GM10248 (cell line): Measurements from ENCODE around the gene C16orf92.

ENCODE experiments used
- CTCF ChIA-PET: fragments of 300-600 bp; sonication (Branson Sonifier 250); formaldehyde crosslinking; extraction: SDS; loops from one replicate; lab custom pipeline; 2021; ENCODE audit warnings: antibody characterized with exemption; lab: Yijun Ruan, JAX
- POLR2A ChIA-PET: fragments of 350-650 bp; sonication (Branson Sonifier 250); formaldehyde crosslinking; extraction: SDS; loops from one replicate; lab custom pipeline; 2020; ENCODE audit warnings: antibody characterized with exemption; lab: Yijun Ruan, JAX
- DNase-seq: peaks from one replicate; pipeline ENCODE4 v3.0.0; 2012; ENCODE audit errors: extremely low spot score
- CTCF ChIP-seq: IDR thresholded peaks from 2 replicates; pipeline ENCODE4 v1.5.1; 2012; ENCODE audit warnings: mild to moderate bottlenecking, low read depth; ENCODE audit errors: extremely low read depth, missing control alignments, control extremely low read depth

C16orf92 gene

DNA sequence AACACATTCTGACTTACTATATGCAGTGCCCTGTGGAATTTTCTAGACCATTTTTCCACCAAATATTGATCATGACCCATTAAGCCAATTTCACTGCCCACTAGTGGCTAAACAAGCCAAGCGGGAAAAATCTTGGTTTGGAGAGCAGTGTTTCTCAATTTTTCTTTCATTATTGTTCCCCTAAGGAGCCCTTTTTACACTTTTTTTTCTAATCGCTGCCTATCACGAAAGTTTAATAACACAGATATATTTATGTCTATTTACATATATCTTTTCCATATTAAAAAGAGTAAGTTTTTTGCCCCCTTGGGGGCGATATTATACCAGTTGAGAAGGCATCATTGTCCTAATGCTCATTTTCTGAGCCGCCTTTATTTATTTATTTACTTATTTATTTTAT lies 18.8 kb downstream of the C16orf92 start:
- no peak for TF ChIP-seq CTCF
- CTCF ChIA-PET = interaction anchor here (1.2 to 6.1 kb wide), 2 partner anchors 9 to 350 kb away, joined by 3 to 47 read pairs; partner anchors contain the start of gene TLCD3B
- no peak for DNase-seq
- POLR2A ChIA-PET = no interaction called here

- ChIA-PET CTCF (interaction anchor here (1.4 kb wide), 1 partner anchor 10 kb away, joined by 5 read pairs; no protein-coding TSS in a partner anchor), POLR2A (no interaction called here)
- DNase-seq = no peak
- TF ChIP-seq CTCF = no peak
These were observed 23.2 kb downstream of the C16orf92 start for GRCh38 chr16:30046178-30046577.

- ChIA-PET POLR2A (no interaction called here), CTCF (interaction anchor here (1.4 to 1.7 kb wide), 2 partner anchors 9 to 15 kb away, joined by 5 to 6 read pairs; no protein-coding TSS in a partner anchor)
- DNase-seq = no peak
- TF ChIP-seq CTCF = no peak
These were observed 23.6 kb downstream of the C16orf92 start for GRCh38 chr16:30046588-30046987.

- no peak for DNase-seq
- ChIA-PET POLR2A (interaction anchor here (0.6 to 2.3 kb wide), 2 partner anchors 16 to 407 kb away, joined by 5 to 7 read pairs; partner anchors contain the start of gene ALDOA), CTCF (interaction anchor here (1.0 kb wide), 1 partner anchor 18 kb away, joined by 3 read pairs; no protein-coding TSS in a partner anchor)
- no peak for TF ChIP-seq CTCF
These were observed 26.9 kb downstream of the C16orf92 start for GRCh38 chr16:30049871-30050270.

GRCh38 chr16:30051518-30051917 lies 28.5 kb downstream of the C16orf92 start:
- CTCF ChIA-PET = interaction anchor here (0.9 to 2.2 kb wide), 4 partner anchors 12 to 85 kb away, joined by 3 to 20 read pairs (median 6); partner anchors contain the start of genes ALDOA and TLCD3B
- DNase-seq = no peak
- no peak for TF ChIP-seq CTCF
- POLR2A ChIA-PET = interaction anchor here (2.3 kb wide), 1 partner anchor 14 kb away, joined by 5 read pairs; the partner anchor contains the start of gene ALDOA

DNA sequence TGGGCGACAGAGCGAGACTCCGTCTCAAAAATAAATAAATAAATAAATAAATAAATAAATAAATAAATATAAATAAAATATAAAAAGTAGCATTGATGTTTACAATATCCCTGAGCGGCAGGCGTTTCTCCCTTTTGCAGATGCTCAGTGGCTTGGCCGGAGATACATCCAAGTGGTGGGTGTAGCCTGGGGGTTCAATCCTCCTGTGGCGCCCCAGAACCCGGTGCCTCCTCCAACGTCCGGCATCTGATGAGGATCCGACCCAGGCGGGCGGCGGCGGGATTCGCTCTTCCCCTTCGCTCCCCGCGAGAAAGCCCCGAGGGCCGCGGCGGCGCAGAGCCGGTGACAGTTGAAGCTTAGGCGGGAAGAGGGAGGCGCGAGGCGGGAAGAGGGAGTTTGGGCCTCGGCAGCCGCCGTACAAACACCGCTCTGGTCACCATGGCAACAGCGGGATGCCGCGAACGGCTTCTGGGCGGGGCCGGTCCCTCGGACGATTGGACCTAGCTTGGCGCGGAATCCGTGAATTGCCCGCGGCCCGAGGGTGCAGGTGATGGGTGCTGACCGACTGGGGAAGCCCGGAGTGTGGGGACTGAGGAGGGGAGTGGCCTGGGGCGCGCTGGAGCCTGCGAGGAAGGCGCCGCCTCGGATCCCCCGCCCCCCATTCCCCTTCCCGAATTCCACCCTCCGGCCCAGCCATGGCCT lies 29.8 kb downstream of the C16orf92 start:
- no peak for TF ChIP-seq CTCF
- peak; percentile 97 for DNase-seq
- ChIA-PET CTCF (interaction anchor here (0.9 to 2.2 kb wide), 8 partner anchors 8 to 86 kb away, joined by 3 to 20 read pairs (median 3); partner anchors contain the start of genes ALDOA, C16orf92, TBX6 and TLCD3B), POLR2A (interaction anchor here (0.6 kb wide), 1 partner anchor 409 kb away, joined by 4 read pairs; no protein-coding TSS in a partner anchor)
